IPS DF 6.9 (cell line): Measurements from ENCODE around the gene NAB2.

Source experiments
- DNase-seq: peaks from one replicate; pipeline ENCODE4 v3.0.0-alpha.2; 2013; ENCODE audit warnings: low read depth, low spot score
- H3K27ac ChIP-seq: one replicate; pipeline ENCODE4 v1.5.1; 2013; ENCODE audit warnings: low read length, control low read depth
- H3K27me3 ChIP-seq: 2 replicates; pipeline ENCODE4 v1.6.1; 2013; ENCODE audit warnings: mild to moderate bottlenecking, low read length; ENCODE audit not compliant: control insufficient read depth, insufficient read depth
- H3K36me3 ChIP-seq: 2 replicates; pipeline ENCODE4 v1.6.1; 2013; ENCODE audit warnings: low read length; ENCODE audit not compliant: control insufficient read depth, insufficient read depth
- H3K4me1 ChIP-seq: 2 replicates; pipeline ENCODE4 v1.6.1; 2013; ENCODE audit warnings: low read length; ENCODE audit not compliant: control insufficient read depth, insufficient read depth
- H3K4me3 ChIP-seq: 2 replicates; pipeline ENCODE4 v1.5.1; 2013; ENCODE audit warnings: mild to moderate bottlenecking, low read length
- H3K9me3 ChIP-seq: 2 replicates; pipeline ENCODE4 v1.6.1; 2013; ENCODE audit warnings: low read length, inconsistent platforms; ENCODE audit not compliant: control insufficient read depth, insufficient read depth
- WGBS: extraction: QIAGEN DNeasy Blood & Tissue Kit; methylation state at CpG from one replicate; pipeline ENCODE4 v1.1.7; 2013; ENCODE audit warnings: mixed read lengths, missing lambda C conversion rate; ENCODE audit not compliant: insufficient read length, insufficient coverage; 5-methylcytosine and 5-hydroxymethylcytosine counted together

The NAB2 gene

DNA sequence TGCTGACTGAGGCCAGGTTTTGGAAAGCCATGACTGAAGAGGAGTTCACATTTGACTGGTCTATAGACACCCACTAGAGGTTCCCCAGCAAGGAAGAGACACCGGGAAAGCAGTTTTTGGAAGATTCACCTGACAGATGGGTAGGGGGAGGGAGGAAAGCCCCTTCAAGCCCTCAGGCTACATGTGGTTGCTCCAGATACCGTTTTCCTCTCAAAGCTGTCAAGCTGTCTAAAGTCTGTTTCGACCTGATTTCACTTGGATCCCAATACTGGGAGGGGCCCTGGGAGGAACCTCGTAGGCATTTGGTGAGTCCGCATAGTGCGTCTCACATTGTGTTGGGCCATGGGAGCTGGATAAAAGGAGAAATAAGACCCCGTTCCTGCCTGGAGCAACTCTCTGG, 37.6 kb downstream of the NAB2 start:
- peaks cover 5% of the 10 kb centered on the region; the same call in 1 of the 2 replicates for H3K4me1 ChIP-seq
- no peaks in the 10 kb centered on the region for H3K36me3 ChIP-seq
- H3K9me3 ChIP-seq: no peaks in the 10 kb centered on the region
- H3K27me3 ChIP-seq: no peaks in the 10 kb centered on the region
- H3K4me3 ChIP-seq: no peak overlapping the region
- no peak for DNase-seq
- no peak overlapping the region for H3K27ac ChIP-seq
- no CpG with 5 or more reads among the region's 7 CpGs for WGBS

DNA sequence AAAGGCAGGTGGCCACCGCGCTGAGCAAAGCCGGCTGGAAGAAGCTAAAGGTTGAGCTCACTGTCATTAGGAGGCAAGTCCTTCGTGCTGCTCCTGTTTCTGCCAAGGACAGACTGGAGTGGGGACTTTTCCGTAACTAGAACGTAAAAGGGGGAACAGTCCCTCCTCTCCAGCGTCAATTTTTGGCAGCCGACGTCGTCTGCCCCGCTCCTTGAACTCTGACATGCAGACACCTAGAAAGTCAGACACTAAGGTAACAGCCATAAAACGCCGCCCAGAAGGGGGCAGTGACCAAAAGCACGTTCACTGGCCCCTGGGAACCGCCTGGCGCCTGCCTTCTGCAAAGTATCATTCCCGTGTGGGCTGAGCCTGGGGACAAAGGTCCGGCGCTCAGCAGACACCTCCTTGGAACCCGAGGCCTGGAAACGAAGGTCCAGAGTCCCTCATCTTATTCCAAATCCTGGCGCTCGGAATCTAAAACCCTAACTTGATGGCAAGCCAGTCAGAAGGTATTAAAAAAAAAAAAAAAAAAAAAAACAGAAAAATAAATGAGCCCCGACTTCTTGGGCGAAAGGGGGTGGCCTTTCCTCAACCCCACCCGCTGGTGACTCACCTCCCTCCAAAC, 38.3 kb downstream of the NAB2 start:
- H3K4me1 ChIP-seq: peaks cover 8% of the 10 kb centered on the region; the same call in 1 of the 2 replicates
- H3K9me3 ChIP-seq: no peaks in the 10 kb centered on the region
- no CpG with 5 or more reads among the region's 26 CpGs for WGBS
- H3K27ac ChIP-seq: no peak overlapping the region
- H3K27me3 ChIP-seq: no peaks in the 10 kb centered on the region
- H3K36me3 ChIP-seq: no peaks in the 10 kb centered on the region
- no peak for DNase-seq
- peak overlapping the region; percentile 86; the same call in 1 of the 2 replicates for H3K4me3 ChIP-seq

DNA sequence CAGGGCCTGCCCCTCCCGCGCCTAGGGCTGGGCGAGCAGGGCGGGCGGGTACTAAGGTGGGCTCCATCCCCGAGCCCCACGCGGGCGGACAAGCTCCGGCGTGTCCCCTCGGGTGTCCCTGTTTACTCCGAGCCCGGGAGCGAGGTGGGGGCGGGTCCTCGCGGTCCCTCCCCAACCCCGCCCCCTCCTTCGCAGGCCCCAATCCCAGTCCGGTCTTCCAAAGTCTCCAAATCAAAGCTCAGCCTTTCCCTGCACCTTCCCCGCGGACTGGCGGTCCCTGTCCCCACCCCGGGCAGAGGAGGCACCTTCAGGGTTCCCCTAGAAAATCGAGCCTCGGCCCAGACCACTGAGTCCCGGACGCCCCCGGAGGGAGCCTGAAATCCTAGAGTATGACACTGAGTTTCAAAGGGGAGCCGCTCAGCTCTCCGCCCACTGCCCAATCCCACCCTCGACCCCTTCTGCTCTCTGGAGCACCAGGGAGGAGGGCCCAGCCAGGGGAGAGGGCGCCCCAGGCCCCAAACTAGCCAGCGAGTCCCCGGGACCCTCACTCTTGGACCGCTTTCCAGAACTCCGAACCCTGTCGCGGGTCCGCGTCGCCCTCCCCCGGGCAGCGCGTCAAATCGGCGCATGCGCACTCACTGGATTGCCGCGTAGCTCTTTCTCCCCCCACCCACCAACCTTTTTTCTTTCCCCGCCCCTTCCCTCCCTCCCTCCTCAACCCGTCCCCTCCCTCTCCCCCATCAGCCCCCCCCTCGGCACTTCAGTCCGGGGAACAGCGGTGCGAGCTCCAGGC, 39.0 kb downstream of the NAB2 start, which contains the start of gene LRP1:
TSS of gene LRP1 (plus strand) at position 758 of the 793 bp plus-strand sequence. CDS start 482 bp downstream, outside the sequence.
- Histone ChIP-seq H3K4me1 (peaks cover 11% of the 10 kb centered on the region; the same call in 1 of the 2 replicates), H3K9me3 (no peaks in the 10 kb centered on the region), H3K27me3 (no peaks in the 10 kb centered on the region), H3K27ac (no peak within 1 kb of the TSS), H3K4me3 (peak within 1 kb of the TSS; percentile 86), H3K36me3 (no peaks in the 10 kb centered on the region)
- no CpG with 5 or more reads among the region's 57 CpGs for WGBS
- no peak for DNase-seq

DNA sequence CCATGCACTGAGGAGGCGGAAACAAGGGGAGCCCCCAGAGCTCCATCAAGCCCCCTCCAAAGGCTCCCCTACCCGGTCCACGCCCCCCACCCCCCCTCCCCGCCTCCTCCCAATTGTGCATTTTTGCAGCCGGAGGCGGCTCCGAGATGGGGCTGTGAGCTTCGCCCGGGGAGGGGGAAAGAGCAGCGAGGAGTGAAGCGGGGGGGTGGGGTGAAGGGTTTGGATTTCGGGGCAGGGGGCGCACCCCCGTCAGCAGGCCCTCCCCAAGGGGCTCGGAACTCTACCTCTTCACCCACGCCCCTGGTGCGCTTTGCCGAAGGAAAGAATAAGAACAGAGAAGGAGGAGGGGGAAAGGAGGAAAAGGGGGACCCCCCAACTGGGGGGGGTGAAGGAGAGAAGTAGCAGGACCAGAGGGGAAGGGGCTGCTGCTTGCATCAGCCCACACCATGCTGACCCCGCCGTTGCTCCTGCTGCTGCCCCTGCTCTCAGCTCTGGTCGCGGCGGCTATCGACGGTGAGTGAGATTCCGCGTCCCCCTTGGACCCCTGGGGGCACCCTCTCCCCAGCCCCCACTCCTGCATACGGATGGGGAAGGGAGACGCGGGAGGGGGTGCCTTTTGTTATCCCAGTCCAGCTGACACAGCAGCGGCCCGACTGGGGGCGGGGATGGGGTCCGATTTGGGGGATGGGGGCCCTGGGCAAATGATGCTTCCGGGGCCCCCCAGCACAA, 39.8 kb downstream of the NAB2 start:
- no peak overlapping the region for H3K27ac ChIP-seq
- H3K27me3 ChIP-seq: no peaks in the 10 kb centered on the region
- H3K4me1 ChIP-seq: peaks cover 15% of the 10 kb centered on the region; the same call in 1 of the 2 replicates
- no peaks in the 10 kb centered on the region for H3K9me3 ChIP-seq
- peak overlapping the region; percentile 86; the same call in 1 of the 2 replicates for H3K4me3 ChIP-seq
- H3K36me3 ChIP-seq: no peaks in the 10 kb centered on the region
- DNase-seq: no peak
- WGBS: no CpG with 5 or more reads among the region's 35 CpGs

DNA sequence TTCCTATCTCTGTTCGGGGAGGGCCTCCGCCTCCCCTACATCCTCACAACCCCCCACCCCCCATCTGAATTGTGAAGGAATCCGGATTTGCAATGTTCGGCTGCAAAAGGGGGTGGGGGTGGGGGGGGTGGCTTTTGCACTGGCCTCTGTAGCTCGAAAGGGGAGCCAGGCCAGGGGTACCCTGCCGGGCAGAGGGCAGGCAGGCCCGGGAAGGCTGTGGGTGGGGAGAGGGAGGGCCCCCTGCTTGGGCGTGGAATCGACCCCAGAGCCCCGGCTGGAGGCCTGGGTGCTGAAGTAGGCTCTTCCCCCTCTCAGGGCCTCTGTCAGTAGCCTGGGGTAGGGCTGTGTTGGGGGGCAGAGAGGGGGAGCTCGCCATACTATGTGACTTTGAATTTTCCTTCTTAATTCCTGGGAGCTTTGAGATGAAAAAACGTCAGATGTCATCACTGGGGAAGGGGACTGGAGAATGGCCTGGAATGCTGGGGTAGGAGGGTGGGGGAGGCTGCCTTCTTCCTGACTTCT, 40.5 kb downstream of the NAB2 start:
- H3K4me1 ChIP-seq: peaks cover 18% of the 10 kb centered on the region
- no peaks in the 10 kb centered on the region for H3K36me3 ChIP-seq
- H3K9me3 ChIP-seq: no peaks in the 10 kb centered on the region
- no peak for DNase-seq
- peak overlapping the region; percentile 86; the same call in 1 of the 2 replicates for H3K4me3 ChIP-seq
- WGBS: no CpG with 5 or more reads among the region's 12 CpGs
- H3K27me3 ChIP-seq: no peaks in the 10 kb centered on the region
- no peak overlapping the region for H3K27ac ChIP-seq

DNA sequence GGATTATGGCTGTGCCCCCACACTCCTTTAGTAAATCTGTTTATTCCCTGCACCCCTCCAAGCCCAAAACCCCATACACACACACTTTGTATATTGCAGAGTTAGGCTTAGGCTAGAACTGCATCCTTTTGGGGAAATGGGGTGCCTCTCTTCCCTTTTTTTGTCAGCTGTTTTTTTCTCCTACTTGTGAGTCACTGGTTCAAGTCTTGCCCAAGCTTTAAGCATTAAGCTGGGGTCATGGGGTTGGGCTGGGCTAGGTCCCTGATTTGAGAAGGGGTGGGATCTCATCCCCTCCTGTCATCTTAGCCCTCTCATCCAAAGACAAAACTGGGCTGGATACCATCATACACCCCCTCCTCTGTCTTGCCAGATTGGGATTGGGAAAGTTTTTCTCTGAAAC, 41.0 kb downstream of the NAB2 start:
- Histone ChIP-seq H3K4me3 (peak overlapping the region; percentile 86; the same call in 1 of the 2 replicates), H3K27me3 (no peaks in the 10 kb centered on the region), H3K36me3 (no peaks in the 10 kb centered on the region), H3K4me1 (peaks cover 18% of the 10 kb centered on the region), H3K27ac (no peak overlapping the region), H3K9me3 (no peaks in the 10 kb centered on the region)
- no peak for DNase-seq

DNA sequence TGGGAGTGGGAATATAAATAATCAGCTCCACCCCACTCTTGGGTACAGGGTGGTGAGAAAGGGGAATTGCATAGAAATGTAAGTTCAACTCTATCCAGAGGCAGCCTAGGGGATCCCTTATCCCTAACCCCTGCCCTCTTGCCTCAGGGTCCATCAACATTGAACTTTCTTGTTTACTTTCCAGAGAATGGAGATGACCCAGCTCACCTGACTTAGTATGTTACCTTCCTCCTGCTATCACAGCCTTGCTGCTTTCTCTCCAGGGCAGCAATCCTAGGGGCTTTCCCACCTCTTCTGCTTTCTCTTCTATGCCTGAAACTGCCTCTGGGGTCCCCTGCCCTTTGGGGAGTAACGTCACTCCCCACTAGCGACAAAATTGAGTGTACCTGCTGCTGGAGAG, 42.0 kb downstream of the NAB2 start:
- no peaks in the 10 kb centered on the region for H3K9me3 ChIP-seq
- no peaks in the 10 kb centered on the region for H3K27me3 ChIP-seq
- H3K4me1 ChIP-seq: peaks cover 26% of the 10 kb centered on the region
- no peak overlapping the region for H3K27ac ChIP-seq
- no peak for DNase-seq
- no CpG with 5 or more reads among the region's 2 CpGs for WGBS
- H3K36me3 ChIP-seq: no peaks in the 10 kb centered on the region
- no peak overlapping the region for H3K4me3 ChIP-seq

DNA sequence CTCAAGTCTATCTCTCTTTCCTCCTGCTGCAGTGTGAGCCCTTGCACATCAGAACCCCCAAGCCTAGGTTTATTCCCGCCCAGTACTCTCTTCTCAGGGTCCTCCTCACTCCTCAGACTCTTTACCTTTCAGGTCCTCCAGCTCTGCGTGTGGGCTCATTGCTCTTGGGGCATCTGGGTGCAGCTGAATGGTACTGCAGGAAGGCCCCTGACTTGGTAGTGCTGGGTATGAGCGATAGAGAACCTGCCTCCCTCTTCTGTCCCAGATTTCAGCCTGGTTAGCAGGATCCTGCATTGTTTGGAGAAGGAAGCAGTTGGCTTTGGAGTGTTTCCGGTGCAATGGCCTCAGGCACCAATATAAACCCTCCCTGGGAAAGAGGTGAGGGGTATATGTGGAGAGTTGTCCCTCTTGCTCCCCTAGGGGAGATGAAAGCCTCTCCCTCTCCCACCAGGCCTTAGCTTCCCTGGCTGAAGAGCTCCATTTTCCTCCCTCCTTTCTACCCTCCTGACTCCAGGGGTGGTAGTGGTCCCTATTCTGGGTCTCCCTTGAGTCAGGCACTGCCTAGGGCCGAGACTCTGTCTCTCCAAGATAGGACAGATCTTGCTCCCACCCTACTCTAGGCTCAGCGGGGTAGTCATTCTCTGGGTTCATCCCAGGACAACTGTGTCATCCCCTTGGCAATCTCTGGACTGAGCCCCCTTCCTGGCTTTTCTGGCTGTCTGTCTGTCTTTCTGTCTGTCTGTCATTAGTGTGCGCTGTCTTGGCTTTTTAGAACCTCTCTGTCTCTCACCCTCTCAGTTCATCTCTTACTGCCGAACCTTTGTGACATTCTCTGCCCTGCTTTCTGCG, 43.2 kb downstream of the NAB2 start:
- WGBS: no CpG with 5 or more reads among the region's 9 CpGs
- Histone ChIP-seq H3K4me1 (peaks cover 24% of the 10 kb centered on the region), H3K27ac (no peak overlapping the region), H3K27me3 (no peaks in the 10 kb centered on the region), H3K36me3 (no peaks in the 10 kb centered on the region), H3K4me3 (no peak overlapping the region), H3K9me3 (no peaks in the 10 kb centered on the region)
- DNase-seq: no peak

DNA sequence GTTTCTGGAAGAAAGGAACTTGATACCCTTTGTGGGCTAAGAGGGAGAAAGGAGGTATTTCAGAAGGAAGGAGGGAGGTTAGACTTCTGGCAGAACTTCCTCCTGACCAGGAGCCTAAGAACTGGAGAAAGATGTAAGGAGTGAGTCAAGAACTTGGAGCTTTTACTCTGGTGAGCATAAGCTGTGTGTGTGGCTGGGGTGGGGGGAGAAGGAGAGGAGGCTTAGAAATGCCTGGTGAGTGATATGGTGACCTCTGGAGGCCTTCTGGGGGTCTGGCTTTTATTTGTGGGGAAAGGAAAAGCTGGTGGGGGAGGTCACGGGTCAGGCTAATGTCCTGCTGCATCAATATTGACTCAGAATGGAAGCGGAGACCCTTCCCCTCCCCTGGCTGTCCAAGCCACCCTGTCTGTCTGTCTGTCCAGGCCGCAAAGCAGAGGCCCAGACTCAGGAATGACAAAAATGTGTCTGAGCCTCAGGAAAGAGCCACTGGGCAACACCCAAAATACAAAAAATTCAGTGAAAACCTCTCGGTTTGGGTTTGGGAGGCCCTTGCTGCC, 44.2 kb downstream of the NAB2 start:
- Histone ChIP-seq H3K4me1 (peaks cover 24% of the 10 kb centered on the region), H3K36me3 (no peaks in the 10 kb centered on the region), H3K27ac (no peak overlapping the region), H3K9me3 (no peaks in the 10 kb centered on the region), H3K27me3 (no peaks in the 10 kb centered on the region), H3K4me3 (no peak overlapping the region)
- WGBS: no CpG with 5 or more reads among the region's 4 CpGs
- no peak for DNase-seq
